CD14-positive monocyte (primary cell): ENCODE data around the gene TAGAP. TPM values are rescaled to one million over a fixed set of nuclear protein-coding genes. Genes with fewer than 3 reads are reported as not detected.

Experiments
- DNase-seq, 3 donors: peaks; one replicate each; pipeline ENCODE4 v3.0.0-alpha.2; 2011 to 2022
- H2AFZ ChIP-seq: 2 replicates; pipeline ENCODE4 v1.6.0; 2012; ENCODE audit warnings: mild to moderate bottlenecking, low read depth, low read length, inconsistent platforms; ENCODE audit not compliant: insufficient read depth, poor library complexity, severe bottlenecking
- H3K27ac ChIP-seq, 2 donors: 1 replicate in 1 of 2; 2 replicates in 1 of 2; pipeline ENCODE4 v1.5.1; 2012 to 2013; ENCODE audit warnings: low read length in 2 of 2, control low read depth in 1 of 2, inconsistent platforms in 1 of 2, low read depth in 1 of 2, mild to moderate bottlenecking in 1 of 2
- H3K27me3 ChIP-seq, 2 donors: one replicate each; pipeline versions ENCODE4 v1.6.0 to v1.6.1; 2011 to 2013; ENCODE audit warnings: low read length in 2 of 2; ENCODE audit not compliant: control insufficient read depth in 2 of 2, insufficient read depth in 2 of 2
- H3K36me3 ChIP-seq, 2 donors: replicated peaks in 1 of 2; 1 replicate in 1 of 2; 2 replicates in 1 of 2; pipeline versions ENCODE4 v1.5.1 to v1.6.1; 2012 to 2013; ENCODE audit warnings: low read length in 2 of 2, control low read depth in 1 of 2, inconsistent platforms in 1 of 2, mild to moderate bottlenecking in 1 of 2; ENCODE audit not compliant: insufficient read depth in 2 of 2, control insufficient read depth in 1 of 2
- H3K4me1 ChIP-seq, 2 donors: 1 replicate in 1 of 2; 2 replicates in 1 of 2; pipeline versions ENCODE4 v1.5.1 to v1.6.1; 2012 to 2013; ENCODE audit warnings: low read length in 2 of 2, control low read depth in 1 of 2, inconsistent platforms in 1 of 2, mild to moderate bottlenecking in 1 of 2, moderate library complexity in 1 of 2; ENCODE audit not compliant: insufficient read depth in 2 of 2, control insufficient read depth in 1 of 2
- H3K4me2 ChIP-seq: replicated peaks from 2 replicates; pipeline ENCODE3; 2012; ENCODE audit warnings: low read length, moderate library complexity, mild to moderate bottlenecking; ENCODE audit not compliant: poor library complexity, severe bottlenecking; ENCODE audit errors: extremely low read depth
- H3K4me3 ChIP-seq, 3 experiments: fragments of 200-600 bp in 1 of 3; sonication (generic) in 1 of 3; replicated peaks in 1 of 3; 1 replicate in 2 of 3; 2 replicates in 1 of 3; pipeline ENCODE4 v1.5.1; 2011 to 2013; ENCODE audit warnings: low read length in 3 of 3, mild to moderate bottlenecking in 3 of 3, control low read depth in 2 of 3, low read depth in 2 of 3, inconsistent platforms in 1 of 3, moderate library complexity in 1 of 3
- H3K79me2 ChIP-seq: 2 replicates; pipeline ENCODE4 v1.6.0; 2012; ENCODE audit warnings: mild to moderate bottlenecking, control low read depth, inconsistent platforms, low read length, moderate library complexity; ENCODE audit not compliant: insufficient read depth
- H3K9ac ChIP-seq: 2 replicates; pipeline ENCODE4 v1.6.0; 2017; ENCODE audit warnings: low read length, mild to moderate bottlenecking; ENCODE audit not compliant: insufficient read depth, poor library complexity, severe bottlenecking
- H3K9me3 ChIP-seq, 2 donors: replicated peaks in 1 of 2; 1 replicate in 1 of 2; 2 replicates in 1 of 2; pipeline versions ENCODE4 v1.5.1 to v1.6.1; 2012 to 2013; ENCODE audit warnings: low read length in 2 of 2, control low read depth in 1 of 2; ENCODE audit not compliant: control insufficient read depth in 1 of 2, insufficient read depth in 1 of 2
- H4K20me1 ChIP-seq: 2 replicates; pipeline ENCODE4 v1.6.0; 2012; ENCODE audit warnings: mild to moderate bottlenecking, low read length, control low read depth, moderate library complexity; ENCODE audit not compliant: insufficient read depth
- H3K27ac Mint-ChIP-seq, 7 donors: one replicate each; pipeline ENCODE4 v1.8.0; 2020; ENCODE audit warnings: mild to moderate bottlenecking in 7 of 7, mixed read lengths in 7 of 7, moderate library complexity in 6 of 7, inconsistent platforms in 2 of 7
- H3K27me3 Mint-ChIP-seq, 3 donors: one replicate each; pipeline ENCODE4 v1.8.0; 2021 to 2022; ENCODE audit warnings: low read depth in 3 of 3, mild to moderate bottlenecking in 3 of 3, mixed read lengths in 3 of 3, moderate library complexity in 3 of 3, inconsistent platforms in 1 of 3
- H3K36me3 Mint-ChIP-seq, 2 donors: one replicate each; pipeline ENCODE4 v1.8.0; 2020; ENCODE audit warnings: mixed read lengths in 2 of 2, inconsistent platforms in 1 of 2, mild to moderate bottlenecking in 1 of 2
- H3K4me1 Mint-ChIP-seq: one replicate; pipeline ENCODE4 v1.8.0; 2020; ENCODE audit warnings: mild to moderate bottlenecking, mixed read lengths
- H3K4me3 Mint-ChIP-seq, 2 donors: one replicate each; pipeline ENCODE4 v1.8.0; 2020; ENCODE audit warnings: mild to moderate bottlenecking in 2 of 2, mixed read lengths in 2 of 2, moderate library complexity in 1 of 2
- H3K9me3 Mint-ChIP-seq, 7 donors: one replicate each; pipeline ENCODE4 v1.8.0; 2020 to 2022; ENCODE audit warnings: mixed read lengths in 7 of 7, mild to moderate bottlenecking in 6 of 7, moderate library complexity in 6 of 7, inconsistent platforms in 2 of 7
- WGBS: methylation state at CpG from one replicate; pipeline ENCODE4 v1.1.5; 2013; ENCODE audit warnings: missing lambda C conversion rate; ENCODE audit not compliant: insufficient coverage; 5-methylcytosine and 5-hydroxymethylcytosine counted together
- intact Hi-C, 2 donors: fragments of 100-400 bp; cut with micrococcal nuclease; formaldehyde crosslinking; loops; one replicate each; pipeline versions ENCODE4 v1.15.0 to v1.15.1; 2023
- polyA plus RNA-seq, 3 donors: library from polyadenylated mRNA; depleted of rRNA in 1 of 3; unstranded in 2 of 3; stranded (reverse) in 1 of 3; fragments of 300-500 nt in 2 of 3; fragments of >200 nt in 1 of 3; fragmentation: Illumina TruSeq in 2 of 3; gene quantifications; 1 replicate in 2 of 3; 2 replicates in 1 of 3; pipeline ENCODE4 v1.2.3, GENCODE V29; 2012 to 2021
- TF ChIP-seq, protein P1 (sequence below): fragments of 200-600 bp; IDR thresholded peaks from one replicate; pipeline ENCODE4 v1.8.0; 2022; ENCODE audit warnings: antibody characterized with exemption, mild to moderate bottlenecking

Gene TAGAP
- polyA plus RNA-seq, 3 donors, result 51.9 to 299 (median 59.1) TPM

DNA sequence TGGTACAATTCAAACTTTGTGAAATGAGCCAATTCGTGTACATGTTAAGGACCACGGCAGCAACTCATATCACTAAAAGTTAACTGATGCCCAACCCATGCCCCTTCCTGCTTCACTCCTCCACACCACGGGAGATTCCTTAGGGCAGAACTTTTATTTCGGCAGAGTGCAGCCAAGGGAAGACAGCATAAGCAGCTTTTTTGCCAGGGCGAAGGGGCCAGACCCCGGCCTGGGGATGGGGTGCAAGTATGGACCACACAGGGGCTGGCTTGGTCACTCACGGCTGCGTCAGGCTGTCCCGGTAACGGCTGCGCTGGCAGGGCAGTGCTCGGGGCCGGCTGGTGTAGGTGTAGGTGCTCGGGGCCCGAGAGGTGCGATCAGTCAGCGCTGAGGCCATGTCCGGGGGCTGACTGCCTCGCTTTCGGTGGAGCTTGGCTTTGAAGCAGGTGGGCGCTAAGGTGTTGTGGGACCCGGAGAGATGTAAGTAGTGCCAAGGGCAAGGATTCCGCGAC is 45.6 kb downstream of the TAGAP start:
- Histone ChIP-seq H3K4me2 (peak overlapping the region; percentile 94), H3K9me3 (no peaks in the 10 kb centered on the region), H3K36me3 (no peaks in the 10 kb centered on the region), H3K4me1 (peaks cover 34 to 48% of the 10 kb centered on the region in 2 donors), H3K9ac (peak overlapping the region; percentile 80), H3K27ac (peak overlapping the region; percentile 82 to 87), H2AFZ (peak overlapping the region; percentile 95), H4K20me1 (no peaks in the 10 kb centered on the region), H3K27me3 (no peaks in the 10 kb centered on the region), H3K4me3 (peak overlapping the region; percentile 61 to 90 (median 80)), H3K79me2 (peaks cover 16% of the 10 kb centered on the region)
- Mint-ChIP-seq H3K9me3 (peaks cover 0 to 6% (median 3%) of the 10 kb centered on the region in 7 donors), H3K27ac (peak overlapping the region; percentile 90 to 96 (median 95)), H3K4me3 (peak overlapping the region; percentile 99 to 100), H3K36me3 (peaks cover 10 to 11% of the 10 kb centered on the region in 2 donors), H3K4me1 (peaks cover 42% of the 10 kb centered on the region), H3K27me3 (peaks cover 0 to 3% (median 1%) of the 10 kb centered on the region in 3 donors)
- intact Hi-C loops, result loop anchor here in 1 of 2 donors (10.0 kb wide), 1 partner anchor 124 kb away; no protein-coding TSS in a partner anchor
- WGBS, result 2% methylated on average over 20 of the region's 24 CpGs
- peak in 1 of 3 donors; percentile 10 for DNase-seq
- TF ChIP-seq, protein P1, sequence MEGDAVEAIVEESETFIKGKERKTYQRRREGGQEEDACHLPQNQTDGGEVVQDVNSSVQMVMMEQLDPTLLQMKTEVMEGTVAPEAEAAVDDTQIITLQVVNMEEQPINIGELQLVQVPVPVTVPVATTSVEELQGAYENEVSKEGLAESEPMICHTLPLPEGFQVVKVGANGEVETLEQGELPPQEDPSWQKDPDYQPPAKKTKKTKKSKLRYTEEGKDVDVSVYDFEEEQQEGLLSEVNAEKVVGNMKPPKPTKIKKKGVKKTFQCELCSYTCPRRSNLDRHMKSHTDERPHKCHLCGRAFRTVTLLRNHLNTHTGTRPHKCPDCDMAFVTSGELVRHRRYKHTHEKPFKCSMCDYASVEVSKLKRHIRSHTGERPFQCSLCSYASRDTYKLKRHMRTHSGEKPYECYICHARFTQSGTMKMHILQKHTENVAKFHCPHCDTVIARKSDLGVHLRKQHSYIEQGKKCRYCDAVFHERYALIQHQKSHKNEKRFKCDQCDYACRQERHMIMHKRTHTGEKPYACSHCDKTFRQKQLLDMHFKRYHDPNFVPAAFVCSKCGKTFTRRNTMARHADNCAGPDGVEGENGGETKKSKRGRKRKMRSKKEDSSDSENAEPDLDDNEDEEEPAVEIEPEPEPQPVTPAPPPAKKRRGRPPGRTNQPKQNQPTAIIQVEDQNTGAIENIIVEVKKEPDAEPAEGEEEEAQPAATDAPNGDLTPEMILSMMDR, result no peak

DNA sequence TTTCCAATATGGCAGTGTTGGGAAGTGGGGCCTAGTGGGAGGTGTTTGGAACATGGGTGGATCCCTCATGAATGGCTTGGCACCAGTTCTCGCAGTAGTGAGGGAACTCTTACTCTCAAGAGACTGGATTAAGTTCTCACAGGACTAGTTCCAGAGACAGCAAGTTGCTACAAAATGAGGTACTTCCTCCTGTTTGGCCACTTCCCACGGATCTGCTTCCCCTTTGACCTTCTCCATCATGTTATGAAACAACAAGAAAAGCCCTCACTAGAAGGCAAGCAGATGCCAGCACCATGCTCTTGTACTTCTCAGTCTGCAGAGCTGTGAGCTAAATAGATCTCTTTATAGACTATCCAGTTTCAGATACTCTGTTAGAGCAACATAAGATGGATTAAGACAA is 47.9 kb downstream of the TAGAP start:
- peak overlapping the region; percentile 53 for H2AFZ ChIP-seq
- peak overlapping the region; percentile 31 to 81 for H3K27ac ChIP-seq
- intact Hi-C loops, result loop anchor here in 1 of 2 donors (10.0 kb wide), 1 partner anchor 122 kb away; no protein-coding TSS in a partner anchor
- H3K27me3 Mint-ChIP-seq, result peaks cover 0 to 3% (median 1%) of the 10 kb centered on the region in 3 donors
- no peaks in the 10 kb centered on the region for H3K27me3 ChIP-seq
- peaks cover 42% of the 10 kb centered on the region for H3K4me1 Mint-ChIP-seq
- 0% methylated on average over 1 of the region's 2 CpGs for WGBS
- peaks cover 0 to 9% of the 10 kb centered on the region in 2 donors for H3K36me3 ChIP-seq
- H4K20me1 ChIP-seq, result no peaks in the 10 kb centered on the region
- peaks cover 14 to 22% of the 10 kb centered on the region in 2 donors for H3K36me3 Mint-ChIP-seq
- H3K4me3 Mint-ChIP-seq, result no peak overlapping the region
- H3K4me1 ChIP-seq, result peaks cover 34 to 48% of the 10 kb centered on the region in 2 donors
- H3K4me3 ChIP-seq, result no peak overlapping the region
- H3K9me3 ChIP-seq, result no peaks in the 10 kb centered on the region
- H3K27ac Mint-ChIP-seq, result peak overlapping the region; percentile 85 to 96 (median 94)
- peaks cover 0 to 11% (median 4%) of the 10 kb centered on the region in 7 donors for H3K9me3 Mint-ChIP-seq
- no peak overlapping the region for H3K4me2 ChIP-seq
- no peak overlapping the region for H3K9ac ChIP-seq
- TF ChIP-seq, protein P1, result no peak
- peaks cover 16% of the 10 kb centered on the region for H3K79me2 ChIP-seq
- peak; percentile 72 to 81 (median 79) for DNase-seq
